Measurements from ENCODE around the gene TNIK. TPM values are rescaled to one million over a fixed set of nuclear protein-coding genes. Genes with fewer than 3 reads are reported as not detected.

The TNIK gene
- polyA plus RNA-seq, 1 of the 3 experiments (the other 2 are of a cell fraction), result 19.4 TPM

DNA sequence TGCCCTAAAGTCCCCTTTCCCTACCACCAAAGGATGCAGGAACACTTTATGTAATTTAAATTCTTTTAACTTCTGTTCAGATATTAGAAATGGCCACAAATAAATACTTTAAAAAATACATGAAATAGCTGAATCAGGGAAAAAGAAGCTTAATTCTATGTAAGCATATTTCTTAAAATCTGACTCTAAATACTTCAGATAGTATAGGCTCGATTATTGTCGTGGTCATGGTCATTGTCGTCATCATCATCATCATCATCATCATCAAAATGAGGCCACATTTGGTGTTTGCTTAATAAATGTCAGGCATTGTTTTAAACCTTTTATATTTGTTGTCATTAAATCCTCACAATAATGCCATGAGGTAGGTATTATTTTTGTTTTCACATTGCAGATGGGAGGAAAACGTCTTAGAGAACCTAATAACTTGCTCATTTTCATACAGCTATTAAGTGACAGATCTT lies 448.3 kb downstream of the TNIK start:
- CTCF ChIA-PET, result no interaction called here
- TF ChIP-seq ELF1 (IDR thresholded peaks at IDR 0.05), result no peak
- no peak for TF ChIP-seq TEAD4 (IDR thresholded peaks at IDR 0.05; ENCODE audit: borderline replicate concordance, insufficient read depth)
- no peak for TF ChIP-seq EP300 (IDR thresholded peaks at IDR 0.05; ENCODE audit: borderline replicate concordance in 1 of 2, low read depth in 1 of 2, low read length in 1 of 2)
- no peak for TF ChIP-seq ZBTB33 (IDR thresholded peaks at IDR 0.05; ENCODE audit: borderline replicate concordance, low read depth)
- TF ChIP-seq EZH2phosphoT487 (IDR thresholded peaks at IDR 0.05; ENCODE audit: borderline replicate concordance, low read depth), result no peak
- Histone ChIP-seq H3K79me2 (ENCODE audit: insufficient read depth) (no peaks in the 10 kb centered on the region), H3K27ac (ENCODE audit: low read depth in 2 of 2, low read length in 1 of 2) (no peak overlapping the region), H3F3A (replicated peaks; ENCODE audit: insufficient read depth) (no peaks in the 10 kb centered on the region), H3K9ac (no peak overlapping the region), H4K20me1 (ENCODE audit: insufficient read depth) (no peaks in the 10 kb centered on the region), H3K36me3 (replicated peaks in 1 of 2; ENCODE audit: control insufficient read depth in 1 of 2, insufficient read depth in 2 of 2, low read length in 1 of 2) (no peaks in the 10 kb centered on the region), H3K9me3 (no peaks in the 10 kb centered on the region; the same call in 1 of the 2 replicates), H3K27me3 (ENCODE audit: insufficient read depth) (no peaks in the 10 kb centered on the region), H2AFZ (ENCODE audit: low read depth) (no peak overlapping the region), H3K4me3 (ENCODE audit: low read depth in 2 of 2, low read length in 1 of 2) (no peak overlapping the region), H3K4me2 (no peak overlapping the region), H3K4me1 (ENCODE audit: control insufficient read depth in 1 of 2, insufficient read depth in 2 of 2, low read depth in 1 of 2, low read length in 1 of 2) (no peaks in the 10 kb centered on the region), H3K9me2 (0 out of 2 replicates have a peak, but pooled peaks cover 5% of the 10 kb centered on the region)
- POLR2A ChIA-PET, result no interaction called here
- no peak for DNase-seq
- 92% methylated on average over 4 of the region's 4 CpGs for WGBS (ENCODE audit: low lambda C conversion rate)

Small RNA genes lying within 50 kb of the gene (small RNA-seq; reads per million reads assigned to genes)
- gene MIR569 (0 reads per million in 7 experiments), gene RF00019 (0 reads per million in 7 experiments), gene RNU6-348P (0 reads per million in 7 experiments)
